HG02840 (cell line): ENCODE measurements around the gene RXFP2.

Experiments used
- ATAC-seq: cut with Tn5 transposase; IDR thresholded peaks from one replicate; pipeline ENCODE4 v1.9.1; 2021; ENCODE audit warnings: mild to moderate bottlenecking, moderate library complexity, moderate number of reproducible peaks; ENCODE audit not compliant: unreplicated experiment, low FRiP score

RXFP2 gene

DNA sequence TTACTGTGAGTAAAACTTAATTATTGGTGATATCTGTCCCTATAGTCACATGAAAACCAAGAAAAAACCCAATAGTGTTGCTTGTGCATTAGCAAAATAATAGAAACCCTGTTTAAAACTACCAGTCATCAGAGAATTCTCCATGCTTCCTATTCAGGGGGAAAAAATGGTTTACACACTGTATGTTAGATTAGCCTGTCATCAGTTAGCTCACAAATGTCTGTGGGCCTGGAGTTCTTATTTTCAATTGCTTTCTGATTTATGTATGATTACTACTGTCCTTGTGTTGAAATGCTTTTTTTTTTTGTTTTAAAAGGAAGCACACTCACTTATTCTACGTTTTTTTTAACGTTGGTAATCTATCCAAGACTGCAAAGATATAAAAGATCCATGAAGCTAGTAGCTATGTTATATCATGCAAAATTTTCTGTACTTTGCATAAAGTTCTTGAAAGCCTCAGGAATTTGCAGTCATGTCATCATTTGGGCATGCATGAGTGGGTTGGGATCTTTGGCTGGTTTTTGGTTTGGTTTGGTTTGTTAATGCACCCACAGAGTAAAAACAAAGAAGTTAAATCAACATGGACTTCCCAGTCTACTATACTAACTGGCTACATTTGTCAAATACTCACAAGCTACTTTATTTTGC, 25.9 kb downstream of the RXFP2 start:
- ATAC-seq, result no peak

DNA sequence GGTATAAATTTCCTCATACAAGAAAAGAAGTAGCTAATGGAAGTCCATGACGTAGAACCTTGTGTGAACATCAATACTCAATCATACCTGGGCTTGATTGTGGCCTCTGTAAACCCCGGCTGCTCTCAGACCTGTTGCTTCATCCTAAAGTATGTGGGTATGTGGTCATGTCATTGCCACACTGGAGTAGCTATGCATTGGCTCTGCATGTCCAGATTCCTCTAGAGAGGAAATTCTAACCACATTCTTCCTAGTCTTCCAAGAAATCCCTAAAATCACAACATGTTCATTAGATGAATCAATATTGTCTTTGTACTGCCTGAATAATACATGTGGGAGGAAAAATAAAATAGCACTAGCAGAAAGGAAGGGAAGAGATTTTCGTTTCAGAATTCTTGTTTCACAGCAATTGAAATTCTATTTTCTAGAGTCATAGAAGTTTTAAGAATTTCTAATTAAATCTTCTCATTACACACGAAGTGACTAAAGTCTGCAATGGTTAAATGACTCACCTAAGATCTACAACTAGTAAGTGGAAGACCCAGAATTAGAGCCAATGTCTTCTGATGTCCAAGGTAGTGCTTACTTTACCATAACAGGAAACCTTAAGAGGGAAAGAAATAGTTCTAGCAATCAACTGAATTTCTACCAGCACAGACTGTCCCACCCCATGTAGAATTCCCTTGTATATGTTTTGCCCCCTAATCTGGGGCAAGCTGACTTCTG, 28.0 kb downstream of the RXFP2 start:
- ATAC-seq, result no peak

DNA sequence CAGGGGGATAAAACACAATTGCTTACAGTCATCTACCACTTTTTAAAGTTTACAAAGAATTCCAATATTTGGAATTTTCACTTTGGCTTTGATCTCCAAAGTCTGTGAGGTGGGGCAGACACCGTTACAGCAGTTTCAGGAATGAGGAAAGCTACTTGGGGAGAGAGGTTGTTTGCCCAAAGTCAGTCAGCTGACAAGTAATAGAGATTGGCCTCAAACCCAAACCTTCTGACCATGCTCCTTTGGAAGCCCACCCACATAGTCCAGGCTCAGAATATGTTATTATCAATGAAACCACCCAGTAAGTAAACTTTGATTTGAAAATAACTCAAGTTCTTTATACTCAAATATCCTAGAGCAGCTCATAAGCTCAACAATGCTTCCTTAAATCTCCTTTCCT, 29.0 kb downstream of the RXFP2 start:
- ATAC-seq, result no peak

DNA sequence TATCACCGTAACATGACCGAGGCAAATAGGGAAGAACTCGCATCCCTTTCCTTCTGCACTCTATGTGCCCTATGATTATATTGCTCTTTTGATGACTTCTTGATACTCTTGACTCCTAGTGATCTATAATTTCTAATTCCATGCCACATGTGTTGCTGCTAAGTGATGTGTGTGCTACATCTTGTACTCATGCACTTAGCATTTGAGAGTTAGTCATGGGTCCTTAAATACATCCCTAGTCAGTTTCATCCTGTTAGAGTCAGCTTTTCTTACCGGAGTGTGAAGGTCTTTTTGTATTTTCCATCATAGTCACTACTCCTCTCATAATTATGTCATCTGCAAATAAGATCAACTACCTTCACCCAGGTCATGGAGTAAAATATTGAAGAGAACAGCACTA, 30.2 kb downstream of the RXFP2 start:
- no peak for ATAC-seq

DNA sequence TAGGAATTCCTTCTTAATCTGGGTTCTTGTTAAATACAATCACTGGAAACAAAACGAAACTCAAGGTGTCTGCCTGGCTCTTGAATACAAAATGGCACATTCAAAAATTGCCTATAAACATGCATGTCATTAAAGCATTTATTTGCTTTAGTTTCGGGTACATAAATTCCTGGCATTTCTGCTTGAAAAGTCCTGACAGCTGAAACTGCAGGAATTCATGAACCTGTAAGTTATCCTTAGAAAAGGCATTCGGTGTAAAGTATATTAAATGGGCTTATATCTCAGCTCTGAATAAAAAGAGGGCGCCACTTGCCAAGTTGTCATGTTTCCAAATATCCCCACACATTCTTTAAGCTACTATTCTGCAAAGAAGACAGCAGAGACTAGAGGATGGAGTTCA, 32.9 kb downstream of the RXFP2 start:
- ATAC-seq, result no peak

DNA sequence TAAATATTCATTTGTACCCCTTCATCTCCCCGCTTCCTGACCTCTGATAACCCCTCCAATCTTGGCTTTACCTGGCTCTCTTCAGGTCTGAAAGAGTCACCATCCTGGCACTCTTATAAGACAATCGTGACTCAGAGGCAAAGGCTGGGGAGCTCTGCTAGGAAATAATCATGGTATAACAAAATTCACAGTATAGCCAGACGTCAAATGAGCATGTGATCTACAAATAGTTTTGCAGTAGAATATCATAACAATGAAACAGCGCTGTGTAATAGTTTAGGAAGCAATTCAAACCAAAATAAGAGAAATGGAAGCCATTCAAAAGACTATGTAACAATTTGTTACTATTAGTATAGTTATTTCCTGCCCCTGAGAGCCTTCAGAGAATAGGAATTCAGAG, 34.2 kb downstream of the RXFP2 start:
- ATAC-seq, result no peak

DNA sequence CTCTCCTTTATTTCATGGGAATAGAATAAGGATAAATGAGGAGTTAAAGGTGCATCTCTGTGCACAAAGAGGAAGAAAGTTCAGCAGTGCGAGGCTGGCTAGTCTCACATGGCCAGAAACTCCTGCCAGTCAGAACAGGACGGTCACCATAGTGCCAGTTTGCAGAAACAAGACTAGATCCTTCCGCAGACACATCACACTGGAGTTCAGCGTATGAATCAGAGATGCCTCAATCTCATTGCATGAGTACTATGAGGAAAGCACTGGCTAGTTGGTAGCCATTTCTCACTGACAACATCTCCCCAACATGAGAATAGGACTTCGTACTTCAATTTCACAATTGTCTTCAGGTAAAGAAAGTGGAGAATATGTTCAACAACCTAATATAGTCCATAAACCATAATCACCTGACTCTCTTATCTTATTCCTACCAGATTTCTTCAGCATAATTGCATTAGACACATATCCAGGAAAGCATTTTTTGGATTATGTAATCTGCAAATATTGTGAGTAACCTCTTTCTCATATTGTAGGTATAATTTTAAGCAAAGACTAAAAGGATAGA, 34.9 kb downstream of the RXFP2 start:
- no peak for ATAC-seq

DNA sequence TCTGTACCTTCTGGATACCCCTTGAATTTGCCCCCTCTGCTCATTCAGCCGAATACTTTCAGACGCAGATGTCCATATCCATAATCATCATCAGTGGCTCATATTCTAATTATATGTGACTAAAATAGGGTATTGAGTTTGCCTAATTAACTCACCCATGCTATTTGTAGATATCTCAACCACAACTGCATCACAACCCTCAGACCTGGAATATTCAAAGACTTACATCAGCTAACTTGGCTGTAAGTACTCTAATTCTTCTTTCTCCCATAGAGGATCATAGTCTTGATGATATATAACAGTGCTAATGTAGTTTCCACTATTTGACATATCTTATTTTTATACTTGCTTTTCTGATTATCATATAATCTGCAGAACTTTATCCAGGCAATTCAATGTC, 35.8 kb downstream of the RXFP2 start:
- ATAC-seq, result no peak

DNA sequence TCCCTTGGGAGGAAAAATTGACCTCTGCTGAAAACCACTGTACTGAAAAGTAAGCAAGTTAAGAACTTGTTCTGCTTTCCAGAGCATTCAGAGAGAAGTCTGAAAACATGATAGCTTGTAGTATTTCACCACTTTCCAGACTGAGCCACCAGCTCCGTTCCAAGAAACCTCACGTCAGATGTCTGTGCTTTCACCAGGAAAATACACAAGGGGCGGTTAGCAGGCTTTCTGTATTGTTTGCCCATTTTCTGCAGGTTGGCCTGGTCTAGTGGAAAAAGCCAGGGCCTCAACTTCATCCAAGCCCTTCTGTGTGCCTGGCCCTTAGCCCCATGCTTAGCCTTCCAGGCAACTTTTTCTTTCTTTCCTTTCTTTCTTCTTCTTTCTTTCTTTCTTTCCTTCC, 36.4 kb downstream of the RXFP2 start:
- ATAC-seq, result no peak

DNA sequence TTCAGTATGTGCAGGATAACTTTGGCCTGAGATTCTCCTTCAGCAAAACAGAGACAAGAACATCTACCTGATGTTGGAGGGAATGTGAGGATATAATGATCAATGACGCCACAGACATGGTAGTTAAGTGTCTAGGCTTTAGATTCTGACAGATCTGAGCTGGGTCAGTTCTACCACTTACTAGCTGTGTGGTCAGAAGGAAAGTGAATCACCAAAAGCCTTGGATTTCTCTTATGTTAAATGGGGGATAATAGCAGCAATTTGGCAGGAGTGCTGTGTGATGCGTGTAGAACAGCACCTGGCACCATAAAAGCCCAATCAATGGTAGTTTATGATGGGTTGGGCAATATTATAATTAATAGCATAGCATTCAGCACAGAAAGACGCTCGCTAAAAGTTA, 41.7 kb downstream of the RXFP2 start:
- no peak for ATAC-seq

DNA sequence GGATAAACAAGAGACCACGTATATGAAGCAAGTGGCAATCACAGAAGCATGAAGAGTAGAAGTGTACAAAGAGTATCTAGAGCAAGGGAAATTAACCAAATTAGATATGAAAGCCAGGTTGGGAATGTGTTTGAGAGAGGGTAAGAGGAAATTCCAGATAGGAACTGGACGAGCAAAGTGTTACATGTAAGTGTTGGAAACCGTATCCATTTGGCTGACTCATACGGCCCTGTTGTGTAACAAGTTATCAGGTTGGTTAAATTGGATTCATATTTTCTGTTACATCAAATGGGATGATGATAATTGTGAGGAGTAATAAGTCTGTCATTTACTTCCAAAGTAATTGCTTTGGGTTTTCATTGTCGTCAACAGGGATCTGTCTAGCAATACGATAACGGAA, 46.7 kb downstream of the RXFP2 start:
- ATAC-seq, result no peak

DNA sequence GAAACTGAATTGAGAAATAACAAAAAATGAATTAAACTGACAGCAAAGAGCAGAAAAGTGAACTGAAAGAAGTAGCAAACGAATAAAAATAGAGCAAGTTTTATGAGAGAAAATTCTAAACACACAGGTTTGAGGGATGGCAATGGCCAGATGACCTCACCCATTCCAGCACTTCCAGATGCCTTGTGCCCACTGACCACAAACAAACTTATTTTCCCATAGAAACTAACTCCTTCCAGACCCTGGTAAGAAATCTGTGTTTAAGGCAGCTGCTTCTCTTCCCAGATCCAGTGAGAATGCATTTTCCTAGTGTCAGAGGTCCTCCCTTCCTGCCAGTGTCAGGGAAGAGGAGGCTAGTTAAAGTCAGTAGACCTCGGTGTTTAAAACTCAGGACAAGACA, 51.7 kb downstream of the RXFP2 start:
- ATAC-seq, result no peak

DNA sequence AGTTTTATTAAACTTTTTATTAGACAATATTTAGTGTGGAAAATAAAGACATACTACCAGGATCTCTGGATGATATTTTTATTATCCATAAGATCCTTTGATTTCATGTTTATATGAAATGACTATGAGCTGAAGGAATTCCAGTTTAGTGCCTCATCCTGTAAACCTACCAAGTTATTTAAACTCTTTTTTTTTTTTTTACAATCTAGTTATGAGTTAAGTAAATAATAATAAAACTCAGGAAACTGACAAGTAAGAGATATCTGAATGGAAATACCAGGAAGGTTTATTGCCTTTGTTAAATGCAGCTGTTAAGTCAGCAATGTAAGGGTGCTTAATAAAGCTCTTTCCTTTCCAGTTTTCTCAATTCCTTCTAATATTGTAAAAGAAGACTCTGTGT, 53.9 kb downstream of the RXFP2 start:
- no peak for ATAC-seq

DNA sequence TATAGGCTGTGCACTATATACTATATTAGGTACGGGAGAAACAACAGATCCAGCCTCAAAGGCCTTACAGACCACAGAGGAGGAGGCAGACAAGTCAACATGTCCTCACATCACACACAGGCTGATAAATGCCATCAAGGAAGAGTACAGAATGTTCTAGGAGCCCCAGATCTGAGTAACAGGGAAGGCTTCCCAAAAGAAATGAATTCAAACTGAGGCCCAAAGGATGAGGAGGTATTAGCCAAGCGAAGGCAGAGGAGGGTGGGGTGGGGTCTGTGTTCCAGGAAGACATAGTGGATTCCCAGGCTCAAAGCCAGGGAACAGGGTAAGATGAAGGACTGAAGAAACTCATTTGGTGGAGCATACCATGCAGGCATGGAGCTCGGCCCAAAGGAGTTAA, 55.1 kb downstream of the RXFP2 start:
- no peak for ATAC-seq

DNA sequence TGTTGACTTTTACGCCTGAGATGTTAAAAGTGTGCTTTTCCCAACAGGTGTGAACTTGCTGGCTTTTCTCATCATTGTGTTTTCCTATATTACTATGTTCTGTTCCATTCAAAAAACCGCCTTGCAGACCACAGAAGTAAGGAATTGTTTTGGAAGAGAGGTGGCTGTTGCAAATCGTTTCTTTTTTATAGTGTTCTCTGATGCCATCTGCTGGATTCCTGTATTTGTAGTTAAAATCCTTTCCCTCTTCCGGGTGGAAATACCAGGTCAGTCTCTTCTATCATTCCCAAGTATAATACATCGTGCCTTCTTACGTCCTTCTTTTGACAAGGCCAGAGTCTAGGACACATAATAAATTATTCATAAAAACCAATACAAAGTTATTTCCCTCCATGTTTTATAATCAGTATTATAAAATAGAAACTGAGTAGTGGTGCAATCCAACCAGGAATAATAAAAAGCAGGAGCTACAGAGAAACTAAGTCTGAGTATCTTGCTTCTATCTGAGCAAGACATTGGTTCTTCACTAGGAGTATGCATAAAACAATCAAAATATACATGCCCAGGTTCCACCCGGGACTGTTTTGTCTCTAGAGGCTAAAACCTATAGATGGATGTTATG, 57.9 kb downstream of the RXFP2 start:
- no peak for ATAC-seq

DNA sequence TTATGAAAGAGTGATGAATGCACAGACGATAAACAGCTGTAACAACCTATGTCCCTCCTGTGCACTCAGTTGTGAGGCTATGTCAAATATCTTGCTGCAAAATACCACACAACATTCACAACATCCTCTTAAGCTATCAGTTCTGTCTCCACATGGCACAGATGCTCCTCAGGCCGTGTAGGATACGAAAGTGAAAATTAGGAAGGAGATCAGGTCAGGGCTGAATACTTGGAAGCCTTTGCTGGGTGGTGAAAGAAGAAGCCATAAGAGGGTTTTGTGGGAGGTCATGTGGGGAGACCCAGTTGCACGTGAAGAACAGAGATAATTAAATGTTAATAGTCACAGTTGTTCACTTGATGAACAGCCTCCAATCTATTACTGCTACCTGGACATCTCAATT, 58.9 kb downstream of the RXFP2 start:
- no peak for ATAC-seq

DNA sequence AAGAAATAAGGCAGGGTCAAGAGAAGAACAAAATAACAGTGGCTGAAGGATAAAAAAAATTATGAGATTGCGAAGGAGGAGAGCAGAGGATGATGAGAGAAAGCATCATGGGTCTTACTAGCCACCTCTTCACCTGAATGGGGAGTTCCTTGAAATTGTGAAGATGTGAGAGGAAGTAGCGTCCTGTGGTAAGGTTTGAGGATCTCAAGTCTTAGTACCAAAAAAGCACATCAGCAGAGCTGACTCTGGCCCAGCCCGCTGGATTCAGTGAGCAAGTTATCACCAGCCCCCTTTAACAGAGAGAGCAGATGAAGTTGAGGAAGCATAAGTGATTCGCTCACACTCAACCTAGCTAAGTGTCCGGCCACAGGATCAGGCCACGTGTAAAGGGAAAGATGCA, 61.8 kb downstream of the RXFP2 start:
- ATAC-seq, result no peak

DNA sequence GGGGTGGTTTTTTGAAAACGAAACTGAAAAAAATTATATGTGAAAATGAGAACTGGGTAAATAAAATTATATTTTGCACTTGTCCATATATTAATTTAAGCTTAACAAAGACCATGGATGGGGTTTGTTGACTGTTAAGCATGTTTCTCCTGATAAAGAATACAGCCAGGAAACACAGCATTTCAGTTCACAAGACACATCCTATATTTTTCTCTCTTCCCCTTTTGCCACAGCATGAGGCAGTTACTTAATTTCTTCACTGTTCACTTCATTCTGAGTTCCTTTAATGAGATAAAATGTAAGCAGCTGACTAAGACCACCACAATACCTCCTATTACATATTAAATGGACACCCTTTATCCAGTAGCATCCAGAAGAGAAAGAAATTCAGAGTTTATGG, 64.0 kb downstream of the RXFP2 start:
- no peak for ATAC-seq

DNA sequence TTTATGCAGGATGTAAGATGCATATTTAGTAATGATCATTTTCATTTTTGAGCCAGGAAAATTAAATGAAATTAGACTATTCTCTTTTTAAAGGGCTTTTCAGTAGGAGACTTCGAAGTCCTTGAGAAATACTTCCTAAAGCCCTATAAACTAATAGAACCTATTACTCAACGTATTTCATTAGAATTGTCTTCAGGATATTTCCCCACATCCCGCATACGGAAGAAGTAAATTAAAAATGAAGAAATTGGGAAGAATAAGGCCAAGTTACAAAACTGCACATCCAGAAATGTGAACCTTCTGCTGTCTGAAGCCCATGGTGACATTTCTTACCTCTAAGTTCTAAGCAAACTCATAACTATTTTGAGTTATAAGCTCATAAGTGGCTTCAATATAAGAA, 66.5 kb downstream of the RXFP2 start:
- ATAC-seq, result no peak

DNA sequence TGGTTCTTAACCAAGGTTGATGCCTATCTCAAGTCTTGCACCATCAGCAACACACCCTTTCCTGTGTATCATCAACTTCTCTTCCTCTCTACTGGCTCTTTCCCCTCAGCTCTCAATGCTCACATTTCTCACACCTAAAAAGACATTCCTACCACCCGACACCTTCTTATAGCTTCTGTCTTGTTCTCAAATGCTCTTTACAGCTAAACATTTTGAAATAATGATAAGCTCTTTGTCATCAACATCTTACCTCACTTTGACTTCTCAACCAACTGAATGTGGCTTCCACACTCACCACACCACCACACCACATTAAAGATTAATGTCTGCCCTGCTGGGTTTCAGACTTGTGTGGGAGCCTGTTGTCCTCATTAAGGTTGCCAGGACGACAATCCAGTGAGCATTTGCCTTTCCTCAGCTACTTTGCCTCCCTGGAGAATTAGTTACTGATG, 67.8 kb downstream of the RXFP2 start:
- ATAC-seq, result no peak

DNA sequence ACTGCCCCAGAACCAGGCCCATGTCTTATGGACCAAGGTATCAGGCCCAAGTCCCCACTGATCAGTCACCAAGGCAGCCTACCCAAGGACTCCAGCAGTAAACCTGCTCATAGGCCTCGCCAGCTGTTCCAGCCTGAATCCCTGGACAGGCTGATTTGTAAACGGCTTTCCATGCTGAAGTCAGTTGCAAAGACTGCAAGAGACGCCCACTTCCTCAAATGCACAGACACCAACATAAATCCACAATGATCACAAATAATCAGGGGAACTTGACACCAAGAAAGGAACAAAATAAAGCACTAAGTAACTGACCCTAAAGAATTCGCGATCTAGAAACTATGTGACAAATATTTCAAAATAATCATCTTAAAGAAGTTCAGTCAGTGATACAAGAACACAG, 75.2 kb downstream of the RXFP2 start:
- ATAC-seq, result no peak
